Measurements from ENCODE around the gene IFNE.
A peak's percentile ranks its signal among the peaks of the same experiment; 100 is the strongest.
"Not testable (repeated sequence)": the region's sequence is repeated elsewhere in the genome, so short reads cannot be mapped to it uniquely, and the experiment has no call there.

Gene IFNE

GRCh38 chr9:21499912-21500311 is 17.8 kb upstream of the IFNE start:
- DNase-seq (ENCODE audit: low read depth, low spot score), result no peak

- no peak for DNase-seq (ENCODE audit: low read depth, low spot score)
Observed at GRCh38 chr9:21491756-21492155, 9.6 kb upstream of the IFNE start.

- no peak for DNase-seq (ENCODE audit: low read depth, low spot score)
Observed at GRCh38 chr9:21481470-21482056, 550 bp downstream of the IFNE start.

DNA sequence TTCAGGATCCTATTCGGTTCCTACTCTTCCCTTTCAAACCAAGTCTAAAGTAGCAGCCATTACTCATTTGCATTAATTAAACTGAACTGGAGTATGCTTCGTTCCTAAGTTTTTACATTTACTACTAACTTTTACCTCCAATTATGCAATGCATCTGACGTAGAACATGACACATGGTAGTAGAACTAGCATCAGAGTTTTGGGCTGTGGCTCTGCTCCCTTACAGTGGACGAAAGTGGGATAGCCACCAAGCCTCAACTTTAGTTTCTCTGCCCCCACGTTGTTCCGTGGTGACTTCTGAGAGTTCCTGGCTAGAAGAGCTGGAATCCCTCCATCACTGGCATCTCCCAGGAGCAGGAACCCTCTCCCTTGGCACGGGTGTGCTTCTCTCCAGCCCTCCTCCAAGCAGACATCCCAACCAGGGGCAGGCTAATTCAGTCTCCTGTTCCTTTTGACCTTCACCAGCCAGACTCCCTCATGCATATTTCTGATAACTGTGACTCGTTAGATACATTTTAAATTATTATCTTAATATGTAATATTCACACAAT is 2.9 kb downstream of the IFNE start:
- no peak for DNase-seq (ENCODE audit: low read depth, low spot score)

DNA sequence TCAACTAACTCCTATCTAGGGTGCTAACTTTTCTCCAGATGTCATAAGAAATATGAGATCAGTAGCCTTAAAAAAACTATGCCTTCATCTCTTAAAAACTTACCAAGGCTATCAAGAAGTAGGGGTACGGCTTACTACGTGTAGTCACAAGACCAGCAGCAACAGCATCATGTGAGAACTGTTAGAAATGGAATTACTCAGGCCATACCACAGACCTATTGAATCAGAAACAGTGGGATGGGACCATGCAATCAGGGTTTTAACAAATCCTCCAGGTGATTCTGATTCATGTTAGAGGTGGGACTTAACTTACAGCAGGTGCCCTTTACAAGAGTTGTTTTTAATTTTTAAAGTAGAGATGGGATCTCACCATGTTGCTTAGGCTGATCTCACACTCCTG is 4.6 kb downstream of the IFNE start:
- no peak for DNase-seq (ENCODE audit: low read depth, low spot score)

GRCh38 chr9:21473236-21473635 is 8.9 kb downstream of the IFNE start:
- DNase-seq (ENCODE audit: low read depth, low spot score), result no peak

DNA sequence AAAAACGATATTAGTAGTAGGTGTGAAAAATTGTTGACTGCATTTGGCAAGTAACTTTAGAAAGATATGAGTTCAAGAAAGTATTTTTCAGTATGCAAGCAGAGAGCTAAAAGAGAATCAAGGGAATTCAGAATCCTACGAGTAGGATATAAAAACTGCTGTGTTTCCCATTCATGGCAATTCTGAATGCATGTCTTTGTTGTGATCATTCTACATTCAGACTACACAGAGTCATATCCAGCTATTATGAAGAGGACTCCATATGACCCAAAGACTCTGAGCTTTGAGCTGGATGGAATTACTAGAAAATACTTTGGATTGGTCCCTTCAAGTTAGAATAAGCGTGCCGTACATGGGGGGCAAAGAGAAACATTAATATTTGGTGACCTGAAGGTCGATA is 12.0 kb downstream of the IFNE start:
- no peak for DNase-seq (ENCODE audit: low read depth, low spot score)

GRCh38 chr9:21465859-21466518 is 16.1 kb downstream of the IFNE start:
- peak; percentile 16 for DNase-seq (ENCODE audit: low read depth, low spot score)

DNA sequence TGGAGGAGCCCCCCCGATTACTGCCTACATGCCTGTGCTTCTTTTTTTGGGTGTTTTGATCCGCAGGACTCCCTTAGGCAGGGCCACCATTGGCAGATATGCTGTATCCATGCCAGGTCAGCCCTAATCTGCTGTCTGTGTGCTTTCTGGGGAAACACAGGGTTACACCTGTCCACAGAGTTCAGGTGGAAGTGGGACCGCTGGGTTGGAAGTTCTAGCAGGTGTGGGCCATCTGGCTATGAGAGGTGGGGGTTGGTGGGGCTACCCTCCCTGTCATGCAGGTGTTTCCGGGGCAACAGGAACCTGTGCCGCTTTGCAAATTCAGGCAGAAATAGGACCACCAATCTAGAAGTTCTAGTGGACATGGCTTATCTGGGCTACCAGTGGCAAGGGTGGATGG is 17.0 kb downstream of the IFNE start:
- DNase-seq (ENCODE audit: low read depth, low spot score), result no peak

DNA sequence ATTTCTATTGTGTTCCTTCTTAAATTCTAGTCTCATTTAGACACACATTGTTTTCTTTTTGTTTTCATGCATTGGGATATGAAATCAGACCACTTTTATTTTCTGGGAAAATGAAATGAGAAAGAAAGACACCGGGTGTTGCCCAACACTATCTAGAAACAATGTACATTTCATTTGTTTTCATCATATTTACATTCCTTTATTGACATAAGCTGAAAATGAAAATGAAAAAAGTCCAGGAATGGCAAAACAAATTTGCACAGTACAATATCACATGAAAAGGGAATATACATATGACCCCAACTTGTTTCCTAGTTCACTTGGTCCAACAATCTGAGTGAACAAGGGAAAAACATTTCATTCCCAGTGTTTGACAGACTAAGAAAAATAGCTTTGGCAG is 20.7 kb downstream of the IFNE start:
- DNase-seq (ENCODE audit: low read depth, low spot score), result no peak

GRCh38 chr9:21455320-21455719 is 26.8 kb downstream of the IFNE start:
- DNase-seq (ENCODE audit: low read depth, low spot score), result no peak

DNA sequence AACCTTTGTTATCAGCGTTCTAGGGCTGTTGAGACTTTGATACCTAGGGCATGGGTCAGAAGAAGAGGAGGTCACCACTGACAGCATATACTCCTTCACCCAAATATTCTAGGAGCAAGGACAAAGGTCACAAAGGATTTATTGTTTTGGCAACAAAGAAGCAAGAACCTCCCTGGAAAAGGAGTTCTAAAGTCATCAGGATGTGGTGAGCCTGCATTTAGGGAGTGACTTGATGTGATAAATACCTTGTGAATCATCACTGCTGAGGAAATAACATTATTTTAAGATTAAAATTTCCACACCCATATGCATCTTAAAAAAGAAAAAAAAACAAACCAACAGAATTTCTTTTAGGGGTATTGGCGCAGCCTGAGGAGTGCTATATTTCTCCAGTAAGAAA is 28.0 kb downstream of the IFNE start:
- no peak for DNase-seq (ENCODE audit: low read depth, low spot score)

GRCh38 chr9:21452681-21453080 is 29.4 kb downstream of the IFNE start:
- DNase-seq (ENCODE audit: low read depth, low spot score), result no peak

DNA sequence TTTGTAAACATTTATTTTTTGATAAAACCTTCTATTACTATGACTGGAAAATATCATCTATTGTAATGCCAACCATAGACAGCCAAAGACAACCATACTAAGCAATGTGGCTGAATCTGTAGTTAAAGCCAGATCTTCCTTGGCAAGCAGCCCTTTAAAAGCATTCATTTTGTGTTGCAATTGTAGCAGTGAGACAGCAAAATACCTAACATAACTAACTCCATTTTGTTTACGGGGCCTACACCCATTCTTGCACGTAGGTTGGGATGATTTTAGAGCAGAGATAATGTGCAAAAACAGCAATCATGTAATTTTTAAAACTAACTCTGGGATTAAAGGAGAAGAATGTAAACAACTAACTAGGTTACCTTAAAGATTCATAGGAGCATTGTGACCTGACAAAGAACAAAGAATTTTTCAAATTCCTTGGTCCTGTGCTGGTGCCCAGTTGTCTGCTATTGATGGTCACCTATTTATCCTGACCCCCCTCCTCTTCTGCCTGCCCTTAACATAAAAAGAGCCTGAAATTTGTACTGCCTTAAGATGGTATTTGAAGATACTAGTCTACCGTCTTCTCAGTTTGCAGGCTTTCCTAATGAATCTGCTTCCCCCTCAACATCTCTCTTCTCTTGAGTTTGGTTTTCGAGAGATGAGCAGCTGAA is 31.2 kb downstream of the IFNE start:
- DNase-seq (ENCODE audit: low read depth, low spot score), result no peak

GRCh38 chr9:21449312-21449711 is 32.8 kb downstream of the IFNE start:
- not testable (repeated sequence) for DNase-seq (ENCODE audit: low read depth, low spot score)

DNA sequence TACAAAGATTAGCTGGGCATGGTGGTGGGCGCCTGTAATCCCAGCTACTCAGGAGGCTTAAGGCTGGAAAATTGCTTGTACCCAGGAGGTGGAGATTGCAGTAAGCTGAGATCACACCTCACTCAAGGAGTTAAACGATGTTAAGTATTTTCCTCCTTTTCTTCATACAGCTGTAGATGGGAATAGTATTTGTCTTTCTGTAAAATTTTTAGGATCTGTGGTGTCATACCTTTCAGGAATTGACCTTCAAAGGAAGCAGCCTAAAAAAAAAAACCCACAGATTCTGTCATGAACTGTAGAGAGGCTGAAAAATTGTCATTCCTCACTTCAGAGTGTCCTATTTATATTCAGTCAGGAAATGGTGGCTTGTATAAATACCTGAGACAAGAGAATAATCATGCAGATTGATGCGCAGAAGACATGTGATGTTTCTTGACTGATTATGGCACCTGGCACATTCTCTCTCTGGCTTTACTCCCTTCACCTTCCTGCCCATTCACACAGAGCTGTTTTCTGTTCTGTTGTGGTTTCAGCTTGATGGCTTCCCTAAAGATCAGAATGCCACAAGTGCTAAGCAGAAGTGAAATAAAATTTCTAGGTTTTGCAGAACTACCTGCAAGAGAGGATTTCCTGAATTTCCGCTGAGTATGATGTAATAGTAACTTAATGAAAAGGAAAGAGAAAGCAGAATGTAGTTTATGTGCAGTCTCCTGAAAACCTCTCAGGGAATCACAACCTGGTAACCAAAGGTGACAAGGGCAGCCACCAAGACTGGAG is 38.1 kb downstream of the IFNE start:
- DNase-seq (ENCODE audit: low read depth, low spot score), result no peak

- no peak for DNase-seq (ENCODE audit: low read depth, low spot score)
Observed at GRCh38 chr9:21440139-21440538, 42.0 kb downstream of the IFNE start, which contains the start of gene IFNA1. Gene IFNA1, plus strand, starts transcription at chr9:21440439. Its CDS starts 69 bp downstream, at chr9:21440508.

DNA sequence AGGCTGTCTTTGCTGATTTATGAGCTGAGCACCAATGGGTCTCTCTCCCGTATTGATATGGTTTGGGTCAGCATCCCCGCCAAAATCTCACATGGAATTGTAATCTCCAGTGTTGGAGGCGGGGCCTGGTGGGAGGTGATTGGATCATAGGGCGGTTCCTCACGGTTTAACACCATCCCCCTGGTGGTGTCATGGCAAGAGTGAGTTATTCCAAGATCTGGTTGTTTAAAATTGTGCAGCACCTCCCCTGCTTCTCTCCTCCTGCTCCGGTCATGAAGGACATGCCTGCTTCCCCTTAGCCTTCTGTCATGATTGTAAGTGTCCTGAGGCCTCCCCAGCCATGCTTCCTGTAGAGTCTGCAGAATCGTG is 47.1 kb downstream of the IFNE start:
- DNase-seq (ENCODE audit: low read depth, low spot score), result not testable (repeated sequence)

DNA sequence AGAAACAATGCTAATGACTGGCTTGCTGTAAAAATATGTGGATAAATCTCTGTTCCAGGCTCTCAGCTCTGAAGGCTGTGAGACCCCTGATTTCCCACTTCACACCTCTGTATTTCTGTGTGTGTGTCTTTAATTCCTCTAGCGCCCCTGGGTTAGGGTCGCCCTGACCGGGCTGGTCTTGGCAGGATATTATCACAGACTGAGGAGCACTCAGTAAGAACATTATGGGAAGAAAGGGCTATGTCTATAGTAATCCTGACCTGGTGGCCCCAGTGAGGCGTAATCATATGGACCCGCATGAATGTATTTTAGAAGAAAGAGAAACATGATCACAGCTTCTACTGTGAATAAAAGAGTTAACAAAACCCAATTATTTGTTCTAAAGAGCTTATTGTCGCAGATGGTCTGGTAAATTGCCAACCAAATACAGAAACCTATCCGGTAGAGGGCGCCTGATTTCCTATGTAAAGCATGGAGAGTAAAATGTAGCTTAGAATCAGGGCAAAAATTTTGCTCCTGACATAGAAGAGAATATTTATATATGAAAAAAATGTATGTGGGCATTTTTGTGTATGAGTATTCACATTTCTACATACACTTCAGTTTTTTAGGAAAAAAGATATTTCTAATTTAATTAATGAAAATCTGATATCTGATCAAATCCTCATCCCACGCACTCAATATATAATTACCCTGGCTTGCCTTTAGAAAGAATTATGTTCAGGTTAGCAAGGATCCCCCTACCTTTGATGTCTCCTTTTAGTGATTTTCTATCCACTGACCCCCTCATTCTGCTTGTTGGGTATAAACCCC is 47.7 kb downstream of the IFNE start:
- peak; percentile 6 for DNase-seq (ENCODE audit: low read depth, low spot score)

GRCh38 chr9:21432672-21433425 is 49.3 kb downstream of the IFNE start:
- no peak for DNase-seq (ENCODE audit: low read depth, low spot score)
